Measurements from ENCODE around the gene ARID3A.

The ARID3A gene

GRCh38 chr19:932648-933552 lies 7.1 kb downstream of the ARID3A start:
- no peak for DNase-seq

- no peak for DNase-seq
Measured at GRCh38 chr19:933553-933882, 7.7 kb downstream of the ARID3A start.

- no peak for DNase-seq
Measured at GRCh38 chr19:934197-934840, 8.5 kb downstream of the ARID3A start.

- DNase-seq = no peak
Measured at GRCh38 chr19:934865-935479, 9.1 kb downstream of the ARID3A start.

- DNase-seq = no peak
Measured at GRCh38 chr19:936175-936546, 10.3 kb downstream of the ARID3A start.

GRCh38 chr19:937259-937694 lies 11.4 kb downstream of the ARID3A start:
- peak; percentile 61 for DNase-seq

GRCh38 chr19:938233-938923 lies 12.5 kb downstream of the ARID3A start:
- DNase-seq = no peak

GRCh38 chr19:939439-939838 lies 13.6 kb downstream of the ARID3A start:
- no peak for DNase-seq

- no peak for DNase-seq
Measured at GRCh38 chr19:939922-940321, 14.1 kb downstream of the ARID3A start.

GRCh38 chr19:940591-941291 lies 14.9 kb downstream of the ARID3A start:
- DNase-seq = peak; percentile 66

GRCh38 chr19:941292-942132 lies 15.7 kb downstream of the ARID3A start:
- no peak for DNase-seq

GRCh38 chr19:942133-942645 lies 16.4 kb downstream of the ARID3A start:
- no peak for DNase-seq

- no peak for DNase-seq
Measured at GRCh38 chr19:943551-944170, 17.8 kb downstream of the ARID3A start.

GRCh38 chr19:944171-944567 lies 18.3 kb downstream of the ARID3A start:
- no peak for DNase-seq

GRCh38 chr19:944663-945241 lies 18.9 kb downstream of the ARID3A start:
- no peak for DNase-seq

GRCh38 chr19:945401-946252 lies 19.8 kb downstream of the ARID3A start:
- DNase-seq = no peak

GRCh38 chr19:947090-947706 lies 21.4 kb downstream of the ARID3A start:
- DNase-seq = no peak

- DNase-seq = no peak
Measured at GRCh38 chr19:947707-948539, 22.1 kb downstream of the ARID3A start.
